Hepatic stellate cell (primary cell): ENCODE data around the gene MATN4.
"Not testable (repeated sequence)": the region's sequence is repeated elsewhere in the genome, so short reads cannot be mapped to it uniquely, and the experiment has no call there.

ENCODE experiments used
- DNase-seq: peaks from one replicate; pipeline ENCODE4 v3.0.0; 2011; ENCODE audit warnings: low spot score

MATN4 gene

GRCh38 chr20:45308117-45308778 lies at the start of gene MATN4:
Gene MATN4 (minus strand): TSS chr20:45308299. CDS start chr20:45305582, 2,717 bp downstream.
- no peak for DNase-seq

GRCh38 chr20:45355209-45356084 lies 47.3 kb upstream of the MATN4 start:
- no peak for DNase-seq

- no peak for DNase-seq
These were observed 46.5 kb upstream of the MATN4 start for GRCh38 chr20:45354423-45355208.

- no peak for DNase-seq
These were observed 45.6 kb upstream of the MATN4 start for GRCh38 chr20:45353746-45354145.

- no peak for DNase-seq
These were observed 44.6 kb upstream of the MATN4 start for GRCh38 chr20:45352729-45353128.

- not testable (repeated sequence) for DNase-seq
These were observed 42.7 kb upstream of the MATN4 start for GRCh38 chr20:45350795-45351194.

GRCh38 chr20:45350217-45350616 lies 42.1 kb upstream of the MATN4 start:
- DNase-seq: no peak

- DNase-seq: peak; percentile 81
These were observed 40.1 kb upstream of the MATN4 start, which contains the start of gene SDC4 for GRCh38 chr20:45347936-45348778. Gene SDC4 (minus strand): TSS chr20:45348424. CDS start chr20:45348384, 40 bp downstream.

GRCh38 chr20:45347297-45347935 lies 39.3 kb upstream of the MATN4 start:
- DNase-seq: no peak

- no peak for DNase-seq
These were observed 38.8 kb upstream of the MATN4 start for GRCh38 chr20:45346851-45347250.

GRCh38 chr20:45346291-45346718 lies 38.2 kb upstream of the MATN4 start:
- DNase-seq: no peak

GRCh38 chr20:45345104-45345936 lies 37.2 kb upstream of the MATN4 start:
- no peak for DNase-seq

GRCh38 chr20:45344168-45344860 lies 36.2 kb upstream of the MATN4 start:
- peak; percentile 85 for DNase-seq

GRCh38 chr20:45343532-45344167 lies 35.6 kb upstream of the MATN4 start:
- DNase-seq: no peak

GRCh38 chr20:45342855-45343531 lies 34.9 kb upstream of the MATN4 start:
- no peak for DNase-seq

GRCh38 chr20:45341939-45342854 lies 34.1 kb upstream of the MATN4 start:
- DNase-seq: no peak

GRCh38 chr20:45341579-45341938 lies 33.5 kb upstream of the MATN4 start:
- no peak for DNase-seq
